Memory B cell (primary cell): ENCODE data around the gene ERFL.

Source experiments
- ATAC-seq: fragments of 150-1000 bp; cut with Tn5 transposase; 2 replicates; pipeline ENCODE4 v1.10.0; 2021; ENCODE audit warnings: low read depth, mild to moderate bottlenecking, moderate library complexity
- DNase-seq, 2 donors: peaks; one replicate each; pipeline ENCODE4 v3.0.0; 2022; ENCODE audit warnings: low spot score in 2 of 2
- H3K27ac Mint-ChIP-seq: one replicate; pipeline ENCODE4 v1.8.0; 2022; ENCODE audit warnings: mild to moderate bottlenecking, moderate library complexity, mixed read lengths
- H3K27me3 Mint-ChIP-seq: one replicate; pipeline ENCODE4 v1.8.0; 2022; ENCODE audit warnings: mixed read lengths
- H3K36me3 Mint-ChIP-seq: one replicate; pipeline ENCODE4 v1.8.0; 2022; ENCODE audit warnings: mild to moderate bottlenecking, mixed read lengths
- H3K4me1 Mint-ChIP-seq: one replicate; pipeline ENCODE4 v1.8.0; 2022; ENCODE audit warnings: mixed read lengths
- H3K4me3 Mint-ChIP-seq: one replicate; pipeline ENCODE4 v1.8.0; 2022; ENCODE audit warnings: mild to moderate bottlenecking, moderate library complexity, mixed read lengths
- H3K9me3 Mint-ChIP-seq: one replicate; pipeline ENCODE4 v1.8.0; 2022; ENCODE audit warnings: mixed read lengths

Gene ERFL

GRCh38 chr19:41907994-41908615 lies 20.1 kb downstream of the ERFL start:
- no peak for DNase-seq
- Mint-ChIP-seq H3K4me3 (no peak overlapping the region), H3K27me3 (peaks cover 2% of the 10 kb centered on the region), H3K9me3 (no peaks in the 10 kb centered on the region), H3K36me3 (peaks cover 29% of the 10 kb centered on the region), H3K27ac (peak overlapping the region; percentile 40), H3K4me1 (peaks cover 42% of the 10 kb centered on the region)
- no peak for ATAC-seq

DNA sequence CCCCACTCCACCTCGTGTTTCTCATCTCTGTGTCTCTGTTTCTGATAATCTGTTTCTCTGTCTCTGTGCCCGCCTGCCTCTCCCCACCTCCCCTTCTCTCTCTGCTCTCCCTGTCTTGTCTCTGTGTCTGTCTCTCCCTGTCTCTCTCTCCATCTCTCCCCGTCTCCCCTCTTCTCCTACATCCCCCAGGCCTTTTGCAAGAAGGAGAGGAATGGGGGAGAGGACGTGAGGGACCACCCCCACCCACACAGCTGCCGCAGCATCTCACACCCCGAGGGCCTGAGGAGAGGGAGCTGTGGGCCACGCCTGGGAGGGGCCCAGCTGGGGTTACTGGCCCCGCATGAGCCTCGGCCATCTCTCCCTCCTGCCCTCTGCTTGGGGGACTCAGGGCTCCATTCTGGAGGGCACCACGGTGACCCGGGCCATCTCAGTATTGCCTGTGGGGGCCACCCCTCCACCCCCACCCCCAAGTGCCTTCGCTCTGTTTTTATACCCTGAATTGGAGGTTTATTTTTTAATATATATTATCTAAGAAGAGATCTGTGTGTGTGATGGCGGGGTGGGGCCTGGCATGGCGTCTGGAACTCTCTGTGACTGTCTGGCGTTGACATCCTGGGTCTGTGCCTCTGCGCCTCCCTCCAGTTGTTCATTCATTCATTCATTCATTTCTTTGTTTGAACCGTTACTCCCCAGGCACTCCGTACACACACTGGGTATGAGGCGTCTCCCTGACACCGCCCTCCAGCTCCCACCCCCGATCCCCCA lies 21.2 kb downstream of the ERFL start:
- Mint-ChIP-seq H3K36me3 (peaks cover 32% of the 10 kb centered on the region), H3K4me1 (peaks cover 39% of the 10 kb centered on the region), H3K27ac (peak overlapping the region; percentile 69), H3K27me3 (no peaks in the 10 kb centered on the region), H3K4me3 (no peak overlapping the region), H3K9me3 (no peaks in the 10 kb centered on the region)
- no peak for DNase-seq
- ATAC-seq = no peak

- ATAC-seq (no peak), DNase-seq (no peak)
- H3K4me3 Mint-ChIP-seq = no peak overlapping the region
- peak overlapping the region; percentile 24 for H3K27ac Mint-ChIP-seq
- no peaks in the 10 kb centered on the region for H3K9me3 Mint-ChIP-seq
- no peaks in the 10 kb centered on the region for H3K27me3 Mint-ChIP-seq
- peaks cover 34% of the 10 kb centered on the region for H3K36me3 Mint-ChIP-seq
- peaks cover 32% of the 10 kb centered on the region for H3K4me1 Mint-ChIP-seq
Measured at GRCh38 chr19:41906271-41906670, 22.0 kb downstream of the ERFL start.

DNA sequence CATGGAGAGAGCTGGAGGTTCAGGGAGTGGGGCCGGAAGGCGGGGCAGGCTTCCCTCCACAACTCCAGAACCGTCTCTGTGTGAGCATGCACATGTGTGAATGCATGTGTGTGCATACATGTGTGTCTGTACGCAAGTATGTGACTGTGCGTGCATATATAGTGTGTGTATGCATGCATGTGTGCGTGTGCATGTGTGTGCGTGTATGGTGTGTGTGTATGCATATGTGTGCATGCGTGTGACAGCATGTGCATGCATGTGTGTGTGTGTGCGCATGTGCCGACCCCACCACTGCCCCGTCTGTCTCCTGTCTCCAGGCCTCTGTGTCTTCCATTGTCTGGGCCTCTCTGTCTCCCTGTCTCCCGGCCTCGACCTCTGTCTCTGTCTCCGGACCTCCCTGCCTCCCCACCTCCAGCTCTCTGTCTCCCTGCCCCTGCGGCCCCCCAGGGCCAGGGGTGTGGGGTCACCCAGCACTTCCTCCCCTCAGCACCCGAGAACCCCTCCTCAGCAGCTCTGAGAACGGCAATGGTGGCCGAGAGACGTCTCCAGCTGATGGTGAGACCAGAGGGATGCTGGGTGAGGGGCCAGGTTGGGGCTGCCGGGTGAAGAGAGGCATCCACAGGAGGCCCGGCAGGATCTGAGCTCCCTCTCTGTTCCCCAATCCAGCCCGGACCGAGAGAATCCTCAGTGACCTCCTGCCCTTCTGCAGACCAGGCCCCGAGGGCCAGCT lies 22.8 kb downstream of the ERFL start:
- Mint-ChIP-seq H3K27ac (peak overlapping the region; percentile 24), H3K4me3 (no peak overlapping the region), H3K27me3 (no peaks in the 10 kb centered on the region), H3K4me1 (peaks cover 24% of the 10 kb centered on the region), H3K36me3 (peaks cover 35% of the 10 kb centered on the region), H3K9me3 (no peaks in the 10 kb centered on the region)
- ATAC-seq (no peak), DNase-seq (no peak)

DNA sequence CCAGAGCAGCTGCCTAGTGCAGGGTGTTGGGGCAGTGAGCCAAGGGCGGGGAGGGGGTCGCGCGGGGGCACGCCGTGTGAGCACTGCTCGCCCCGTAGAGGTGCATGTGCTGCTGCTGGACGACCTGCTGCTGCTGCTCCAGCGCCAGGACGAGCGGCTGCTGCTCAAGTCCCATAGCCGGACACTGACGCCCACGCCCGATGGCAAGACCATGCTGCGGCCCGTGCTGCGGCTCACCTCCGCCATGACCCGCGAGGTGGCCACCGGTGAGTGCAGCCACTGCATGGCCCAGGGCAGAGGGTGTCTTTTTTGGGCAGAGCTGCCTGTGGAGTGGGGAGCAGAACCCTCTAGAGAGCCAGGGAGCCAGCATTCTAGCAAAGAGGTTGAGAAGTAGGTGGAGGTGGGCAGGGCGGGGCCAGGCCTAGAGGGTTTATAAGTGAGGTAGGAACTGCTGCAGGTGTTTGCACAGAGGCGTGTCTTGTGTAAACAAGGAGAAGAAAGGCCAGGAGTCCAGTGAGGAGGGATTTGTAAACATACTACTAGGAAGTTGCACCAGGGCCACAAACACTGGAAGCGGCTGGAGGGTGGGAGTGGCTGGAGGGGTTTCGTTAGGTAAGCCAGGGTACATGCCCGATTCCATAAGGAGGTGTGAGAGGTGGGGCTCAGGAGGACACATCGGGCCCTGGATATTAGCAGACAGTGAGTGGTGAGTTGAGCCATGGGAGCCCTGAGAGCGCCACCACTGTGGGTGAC lies 24.0 kb downstream of the ERFL start:
- no peaks in the 10 kb centered on the region for H3K9me3 Mint-ChIP-seq
- no peak overlapping the region for H3K4me3 Mint-ChIP-seq
- no peak for ATAC-seq
- peaks cover 20% of the 10 kb centered on the region for H3K4me1 Mint-ChIP-seq
- no peaks in the 10 kb centered on the region for H3K27me3 Mint-ChIP-seq
- H3K27ac Mint-ChIP-seq = no peak overlapping the region
- peaks cover 35% of the 10 kb centered on the region for H3K36me3 Mint-ChIP-seq
- DNase-seq = no peak

DNA sequence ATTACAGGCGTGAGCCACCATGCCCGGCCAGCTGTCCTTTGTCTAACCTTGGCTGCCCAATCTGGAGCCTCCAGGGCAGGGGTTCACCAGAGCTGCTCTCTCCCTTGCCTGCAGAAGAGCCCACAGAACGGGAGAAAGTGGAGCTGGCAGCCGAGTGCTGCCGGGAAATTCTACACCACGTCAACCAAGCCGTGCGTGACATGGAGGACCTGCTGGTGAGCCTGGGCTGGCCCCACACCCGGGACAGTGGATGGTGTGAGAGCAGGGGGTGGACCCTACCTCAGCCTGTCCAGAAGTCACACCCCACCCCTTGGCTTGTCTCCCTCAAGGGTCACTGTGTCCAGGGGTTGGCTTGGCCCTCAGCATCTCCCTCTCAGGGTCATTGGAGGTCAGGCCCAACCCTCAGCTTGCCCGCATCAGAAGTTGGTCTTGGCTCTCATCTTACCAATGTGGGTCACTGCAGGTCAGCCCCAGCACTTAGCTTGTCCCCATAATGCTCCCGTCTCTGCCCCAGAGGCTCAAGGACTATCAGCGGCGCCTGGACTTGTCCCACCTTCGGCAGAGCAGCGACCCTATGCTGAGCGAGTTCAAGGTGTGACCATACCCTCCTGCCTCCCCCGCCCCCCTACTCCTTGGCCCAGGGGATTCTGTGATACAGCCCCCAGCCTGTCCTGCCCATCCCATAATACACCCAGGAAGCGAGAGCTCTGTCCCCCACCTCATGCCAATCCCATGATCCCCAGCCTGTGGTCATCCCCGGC lies 24.9 kb downstream of the ERFL start:
- DNase-seq (no peak), ATAC-seq (no peak)
- H3K27ac Mint-ChIP-seq = no peak overlapping the region
- H3K4me3 Mint-ChIP-seq = no peak overlapping the region
- peaks cover 18% of the 10 kb centered on the region for H3K4me1 Mint-ChIP-seq
- no peaks in the 10 kb centered on the region for H3K9me3 Mint-ChIP-seq
- H3K27me3 Mint-ChIP-seq = no peaks in the 10 kb centered on the region
- H3K36me3 Mint-ChIP-seq = peaks cover 40% of the 10 kb centered on the region

GRCh38 chr19:41902594-41902993 lies 25.7 kb downstream of the ERFL start:
- Mint-ChIP-seq H3K27ac (no peak overlapping the region), H3K4me1 (peaks cover 21% of the 10 kb centered on the region)

GRCh38 chr19:41901707-41902360 lies 26.4 kb downstream of the ERFL start:
- no peak for ATAC-seq
- Mint-ChIP-seq H3K27ac (no peak overlapping the region), H3K4me1 (peaks cover 18% of the 10 kb centered on the region), H3K4me3 (no peak overlapping the region), H3K36me3 (peaks cover 44% of the 10 kb centered on the region), H3K9me3 (no peaks in the 10 kb centered on the region), H3K27me3 (no peaks in the 10 kb centered on the region)
- DNase-seq = no peak

More at GRCh38 chr19:41902594-41902993, 25.7 kb downstream of the ERFL start:
- no peaks in the 10 kb centered on the region for H3K9me3 Mint-ChIP-seq
- no peak for ATAC-seq
- H3K27me3 Mint-ChIP-seq = no peaks in the 10 kb centered on the region
- no peak overlapping the region for H3K4me3 Mint-ChIP-seq
- peaks cover 42% of the 10 kb centered on the region for H3K36me3 Mint-ChIP-seq
- DNase-seq = no peak

- H3K27ac Mint-ChIP-seq = no peak overlapping the region
Measured at GRCh38 chr19:41898235-41898634, 30.0 kb downstream of the ERFL start.

GRCh38 chr19:41897820-41898219 lies 30.4 kb downstream of the ERFL start:
- no peak overlapping the region for H3K4me3 Mint-ChIP-seq
- no peak for DNase-seq
- H3K9me3 Mint-ChIP-seq = no peaks in the 10 kb centered on the region
- H3K4me1 Mint-ChIP-seq = peaks cover 20% of the 10 kb centered on the region
- H3K27me3 Mint-ChIP-seq = no peaks in the 10 kb centered on the region
- H3K36me3 Mint-ChIP-seq = peaks cover 35% of the 10 kb centered on the region
- peak overlapping the region; percentile 75 for H3K27ac Mint-ChIP-seq
- no peak for ATAC-seq

More at GRCh38 chr19:41898235-41898634, 30.0 kb downstream of the ERFL start:
- peaks cover 33% of the 10 kb centered on the region for H3K36me3 Mint-ChIP-seq
- H3K27me3 Mint-ChIP-seq = no peaks in the 10 kb centered on the region
- H3K4me1 Mint-ChIP-seq = peaks cover 17% of the 10 kb centered on the region
- no peak for DNase-seq
- H3K9me3 Mint-ChIP-seq = no peaks in the 10 kb centered on the region
- no peak overlapping the region for H3K4me3 Mint-ChIP-seq
- no peak for ATAC-seq

DNA sequence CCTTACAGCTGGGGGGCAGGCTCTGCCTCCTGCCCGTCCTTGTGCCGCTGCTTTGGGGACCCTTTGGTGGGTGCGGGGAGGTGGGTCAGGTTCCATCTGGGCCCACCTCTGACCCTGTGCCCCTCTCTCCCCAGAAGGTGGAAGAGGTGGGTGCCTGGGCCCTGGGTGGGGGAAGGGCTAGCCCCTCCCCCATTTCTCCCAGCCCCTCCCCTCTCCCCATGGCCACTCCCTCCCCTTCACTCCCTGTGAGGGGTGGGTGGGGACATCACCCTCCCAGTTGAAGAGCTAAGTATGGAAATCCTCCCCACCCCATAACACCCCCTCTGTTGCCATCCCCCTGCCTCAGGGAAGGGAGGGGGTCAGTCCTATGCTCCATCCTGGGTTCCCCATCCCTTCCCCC lies 31.1 kb downstream of the ERFL start:
- peaks cover 33% of the 10 kb centered on the region for H3K36me3 Mint-ChIP-seq
- no peaks in the 10 kb centered on the region for H3K9me3 Mint-ChIP-seq
- H3K27ac Mint-ChIP-seq = peak overlapping the region; percentile 75
- H3K27me3 Mint-ChIP-seq = no peaks in the 10 kb centered on the region
- no peak overlapping the region for H3K4me3 Mint-ChIP-seq
- DNase-seq (no peak), ATAC-seq (no peak)
- H3K4me1 Mint-ChIP-seq = peaks cover 20% of the 10 kb centered on the region

- ATAC-seq (no peak), DNase-seq (no peak)
- Mint-ChIP-seq H3K4me3 (no peak overlapping the region), H3K27me3 (no peaks in the 10 kb centered on the region), H3K4me1 (peaks cover 22% of the 10 kb centered on the region), H3K27ac (peak overlapping the region; percentile 50), H3K9me3 (no peaks in the 10 kb centered on the region), H3K36me3 (peaks cover 33% of the 10 kb centered on the region)
Measured at GRCh38 chr19:41896581-41896942, 31.7 kb downstream of the ERFL start.
